H9 (cell line): ENCODE data around the gene VAPA. TPM values are rescaled to one million over a fixed set of nuclear protein-coding genes. Genes with fewer than 3 reads are reported as not detected.
"Not testable (repeated sequence)": the region's sequence is repeated elsewhere in the genome, so short reads cannot be mapped to it uniquely, and the experiment has no call there.

Source experiments
- DNase-seq: peaks from one replicate; pipeline ENCODE4 v3.0.0-alpha.2; 2017
- H2AFZ ChIP-seq: one replicate; pipeline ENCODE4 v1.6.1; 2013; ENCODE audit warnings: mild to moderate bottlenecking, low read length, control low read depth, moderate library complexity
- H2AK5ac ChIP-seq: 2 replicates; pipeline ENCODE4 v1.6.1; 2013; ENCODE audit warnings: low read length, control low read depth, mixed read lengths; ENCODE audit not compliant: insufficient read length
- H2BK120ac ChIP-seq: one replicate; pipeline ENCODE4 v1.6.1; 2013; ENCODE audit warnings: low read depth, mild to moderate bottlenecking, low read length, control low read depth, inconsistent platforms; ENCODE audit not compliant: poor library complexity, severe bottlenecking
- H2BK12ac ChIP-seq: 2 replicates; pipeline ENCODE4 v1.6.1; 2013; ENCODE audit warnings: low read length, control low read depth, mixed read lengths, low read depth; ENCODE audit not compliant: insufficient read length
- H2BK15ac ChIP-seq: 2 replicates; pipeline ENCODE4 v1.6.1; 2013; ENCODE audit warnings: low read depth, low read length, control low read depth
- H2BK20ac ChIP-seq: one replicate; pipeline ENCODE4 v1.6.1; 2013; ENCODE audit warnings: low read depth, mild to moderate bottlenecking, low read length, control low read depth, inconsistent platforms; ENCODE audit not compliant: poor library complexity, severe bottlenecking
- H2BK5ac ChIP-seq: 2 replicates; pipeline ENCODE4 v1.6.1; 2013; ENCODE audit warnings: low read length, control low read depth, mixed read lengths; ENCODE audit not compliant: insufficient read length
- H3K14ac ChIP-seq: 2 replicates; pipeline ENCODE4 v1.6.1; 2013; ENCODE audit warnings: low read length, control low read depth; ENCODE audit not compliant: insufficient read depth
- H3K18ac ChIP-seq: 2 replicates; pipeline ENCODE4 v1.6.1; 2013; ENCODE audit warnings: low read depth, mild to moderate bottlenecking, mixed read lengths, low read length, control low read depth; ENCODE audit not compliant: insufficient read length
- H3K23ac ChIP-seq: 2 replicates; pipeline ENCODE4 v1.6.1; 2013; ENCODE audit warnings: low read length, control low read depth, mixed read lengths, low read depth; ENCODE audit not compliant: insufficient read length
- H3K23me2 ChIP-seq: 2 replicates; pipeline ENCODE4 v1.6.1; 2013; ENCODE audit warnings: low read depth, mild to moderate bottlenecking, mixed read lengths, low read length, control low read depth; ENCODE audit not compliant: insufficient read length, poor library complexity, severe bottlenecking
- H3K27ac ChIP-seq: 2 replicates; pipeline ENCODE4 v1.5.1; 2013; ENCODE audit warnings: low read length, control low read depth, mixed read lengths, low read depth; ENCODE audit not compliant: insufficient read length
- H3K27me3 ChIP-seq: 2 replicates; pipeline ENCODE4 v1.6.1; 2013; ENCODE audit warnings: low read length, control low read depth, inconsistent platforms; ENCODE audit not compliant: insufficient read depth
- H3K4ac ChIP-seq: 2 replicates; pipeline ENCODE4 v1.6.1; 2013; ENCODE audit warnings: low read depth, mild to moderate bottlenecking, control low read depth, inconsistent platforms, low read length, moderate library complexity
- H3K4me1 ChIP-seq: 2 replicates; pipeline ENCODE4 v1.6.1; 2013; ENCODE audit warnings: low read length, control low read depth, inconsistent platforms; ENCODE audit not compliant: insufficient read depth
- H3K4me2 ChIP-seq: 2 replicates; pipeline ENCODE4 v1.6.1; 2013; ENCODE audit warnings: low read length, control low read depth, mixed read lengths; ENCODE audit not compliant: insufficient read length, insufficient read depth
- H3K56ac ChIP-seq: 2 replicates; pipeline ENCODE4 v1.6.1; 2013; ENCODE audit warnings: low read depth, mild to moderate bottlenecking, mixed read lengths, low read length, control low read depth; ENCODE audit not compliant: insufficient read length
- H3K79me1 ChIP-seq: 2 replicates; pipeline ENCODE4 v1.6.1; 2013; ENCODE audit warnings: low read depth, mild to moderate bottlenecking, moderate library complexity, low read length, control low read depth, inconsistent platforms; ENCODE audit not compliant: insufficient read depth, poor library complexity, severe bottlenecking
- H3K79me2 ChIP-seq: 2 replicates; pipeline ENCODE4 v1.6.1; 2013; ENCODE audit warnings: low read length, control low read depth, inconsistent platforms; ENCODE audit not compliant: insufficient read depth
- H3K9ac ChIP-seq: 2 replicates; pipeline ENCODE4 v1.6.1; 2013; ENCODE audit warnings: low read length, control low read depth, mixed read lengths; ENCODE audit not compliant: insufficient read length; ENCODE audit errors: extremely low read depth
- H3K9me3 ChIP-seq: one replicate; pipeline ENCODE4 v1.6.1; 2013; ENCODE audit warnings: low read depth, low read length, inconsistent platforms; ENCODE audit not compliant: control insufficient read depth
- H3T11ph ChIP-seq: one replicate; pipeline ENCODE4 v1.6.1; 2013; ENCODE audit warnings: mild to moderate bottlenecking, low read length, control low read depth, inconsistent platforms
- H4K20me1 ChIP-seq: one replicate; pipeline ENCODE4 v1.6.1; 2013; ENCODE audit not compliant: control insufficient read depth, insufficient read length, insufficient read depth
- H4K5ac ChIP-seq: 2 replicates; pipeline ENCODE4 v1.6.1; 2013; ENCODE audit warnings: low read depth, mild to moderate bottlenecking, mixed read lengths, low read length, control low read depth; ENCODE audit not compliant: insufficient read length
- H4K8ac ChIP-seq: replicated peaks from 2 replicates; pipeline ENCODE4 v1.6.1; 2013; ENCODE audit warnings: low read length, control low read depth, mixed read lengths, low read depth; ENCODE audit not compliant: insufficient read length
- H4K91ac ChIP-seq: 2 replicates; pipeline ENCODE4 v1.6.1; 2013; ENCODE audit warnings: low read depth, mild to moderate bottlenecking, moderate library complexity, mixed read lengths, low read length, control low read depth; ENCODE audit not compliant: insufficient read length
- H3K27ac Mint-ChIP-seq, 3 experiments: 2 replicates in 2 of 3; 3 replicates in 1 of 3; pipeline ENCODE4 v1.8.0; 2020 to 2021; ENCODE audit warnings: mixed read lengths in 3 of 3, mild to moderate bottlenecking in 1 of 3, moderate library complexity in 1 of 3
- H3K27me3 Mint-ChIP-seq: 2 replicates; pipeline ENCODE4 v1.8.0; 2021; ENCODE audit warnings: low read depth, mild to moderate bottlenecking, moderate library complexity, mixed read lengths
- H3K36me3 Mint-ChIP-seq, 3 experiments: 2 replicates in 2 of 3; 3 replicates in 1 of 3; pipeline ENCODE4 v1.8.0; 2020 to 2021; ENCODE audit warnings: low read depth in 3 of 3, mixed read lengths in 3 of 3; ENCODE audit not compliant: insufficient read depth in 1 of 3
- H3K4me1 Mint-ChIP-seq, 2 experiments: 2 replicates each; pipeline ENCODE4 v1.8.0; 2020; ENCODE audit warnings: mixed read lengths in 2 of 2
- H3K4me3 Mint-ChIP-seq, 2 experiments: 2 replicates in 1 of 2; 3 replicates in 1 of 2; pipeline ENCODE4 v1.8.0; 2020 to 2021; ENCODE audit warnings: mild to moderate bottlenecking in 2 of 2, mixed read lengths in 2 of 2, moderate library complexity in 1 of 2
- H3K9me3 Mint-ChIP-seq, 2 experiments: 2 replicates in 1 of 2; 3 replicates in 1 of 2; pipeline ENCODE4 v1.8.0; 2020; ENCODE audit warnings: mild to moderate bottlenecking in 2 of 2, mixed read lengths in 2 of 2, moderate library complexity in 1 of 2
- CTCF ChIP-seq: fragments of 200-600 bp; sonication (generic); conservative IDR thresholded peaks from 3 replicates; pipeline ENCODE4 v1.8.0; 2021; ENCODE audit warnings: antibody characterized with exemption, mild to moderate bottlenecking
- WGBS: extraction: QIAGEN DNeasy Blood & Tissue Kit; methylation state at CpG from one replicate; pipeline ENCODE4 v1.1.7; 2013; ENCODE audit warnings: missing lambda C conversion rate, low lambda C conversion rate, mixed read lengths; ENCODE audit not compliant: insufficient read length; ENCODE audit errors: extremely low coverage; 5-methylcytosine and 5-hydroxymethylcytosine counted together
- total RNA-seq: library from RNA; stranded (reverse); gene quantifications from 2 replicates; pipeline ENCODE4 v1.2.1, GENCODE V29; 2021

VAPA gene
- total RNA-seq, 1 experiment from 2014 or later = 141 TPM

GRCh38 chr18:9901377-9901776 is 12.4 kb upstream of the VAPA start:
- no peak overlapping the region for H3T11ph ChIP-seq
- no peaks in the 10 kb centered on the region for H3K36me3 Mint-ChIP-seq
- DNase-seq = no peak
- H3K14ac ChIP-seq = no peak overlapping the region
- H3K27me3 Mint-ChIP-seq = peaks cover 2% of the 10 kb centered on the region; the same call in 1 of the 2 replicates
- H3K27me3 ChIP-seq = no peaks in the 10 kb centered on the region
- no peak overlapping the region for H4K91ac ChIP-seq
- no peak overlapping the region for H3K27ac ChIP-seq
- no peak overlapping the region for H3K9ac ChIP-seq
- no peak overlapping the region for H2AK5ac ChIP-seq
- H3K4ac ChIP-seq = no peak overlapping the region
- TF ChIP-seq CTCF = no peak
- no peak overlapping the region for H4K5ac ChIP-seq
- peaks cover 11 to 16% of the 10 kb centered on the region in 2 experiments for H3K4me1 Mint-ChIP-seq
- no peaks in the 10 kb centered on the region for H4K20me1 ChIP-seq
- no peaks in the 10 kb centered on the region for H3K9me3 ChIP-seq
- no peak overlapping the region for H2BK12ac ChIP-seq
- no peaks in the 10 kb centered on the region for H3K79me2 ChIP-seq
- H2BK15ac ChIP-seq = no peak overlapping the region
- no CpG with 5 or more reads among the region's 3 CpGs for WGBS
- no peak overlapping the region for H3K56ac ChIP-seq
- H3K9me3 Mint-ChIP-seq = peaks cover 0 to 3% of the 10 kb centered on the region in 2 experiments; a peak in 1 of 5 replicates
- H3K4me3 Mint-ChIP-seq = no peak overlapping the region
- no peak overlapping the region for H2AFZ ChIP-seq
- H3K23me2 ChIP-seq = no peaks in the 10 kb centered on the region
- no peak overlapping the region for H2BK20ac ChIP-seq
- H2BK120ac ChIP-seq = no peak overlapping the region
- H3K18ac ChIP-seq = no peak overlapping the region
- no peaks in the 10 kb centered on the region for H3K79me1 ChIP-seq
- H2BK5ac ChIP-seq = no peak overlapping the region
- no peak overlapping the region for H3K4me2 ChIP-seq
- H3K27ac Mint-ChIP-seq = no peak overlapping the region
- no peak overlapping the region for H3K23ac ChIP-seq
- H4K8ac ChIP-seq = no peak overlapping the region
- peaks cover 3% of the 10 kb centered on the region; the same call in 1 of the 2 replicates for H3K4me1 ChIP-seq

- not testable (repeated sequence) for H3K9ac ChIP-seq, H3K27ac Mint-ChIP-seq, H2BK12ac ChIP-seq, H3K27me3 Mint-ChIP-seq, H3K79me1 ChIP-seq, H4K20me1 ChIP-seq, H3K23me2 ChIP-seq, H2BK120ac ChIP-seq, H3K36me3 Mint-ChIP-seq, DNase-seq, H3K27ac ChIP-seq, H3K23ac ChIP-seq, H2AK5ac ChIP-seq, H3K79me2 ChIP-seq, H3K56ac ChIP-seq, H3K14ac ChIP-seq, H3K9me3 ChIP-seq, H2BK5ac ChIP-seq, H3T11ph ChIP-seq, H2AFZ ChIP-seq, H3K4ac ChIP-seq, H3K4me2 ChIP-seq, H3K4me3 Mint-ChIP-seq, H3K9me3 Mint-ChIP-seq, H4K91ac ChIP-seq, H2BK20ac ChIP-seq, H3K18ac ChIP-seq, H3K27me3 ChIP-seq, H3K4me1 ChIP-seq, H2BK15ac ChIP-seq, H4K8ac ChIP-seq, H4K5ac ChIP-seq
- H3K4me1 Mint-ChIP-seq = peaks cover 11 to 16% of the 10 kb centered on the region in 2 experiments
- no CpG with 5 or more reads among the region's 14 CpGs for WGBS
Observed at GRCh38 chr18:9902264-9902663, 11.6 kb upstream of the VAPA start.
